Osteoblast (primary cell): ENCODE measurements around the gene AKT2. TPM values are rescaled to one million over a fixed set of nuclear protein-coding genes. Genes with fewer than 3 reads are reported as not detected.
A peak's percentile ranks its signal among the peaks of the same experiment; 100 is the strongest.

Source experiments
- DNase-seq: peaks from one replicate; pipeline ENCODE4 v3.0.0; 2011; ENCODE audit warnings: low spot score, mixed read lengths; ENCODE audit not compliant: insufficient read length; ENCODE audit errors: missing footprints
- H2AFZ ChIP-seq: 2 replicates; pipeline ENCODE4 v1.6.0; 2011; ENCODE audit warnings: mild to moderate bottlenecking, low read length
- H3K27ac ChIP-seq: 2 replicates; pipeline ENCODE4 v1.5.1; 2011; ENCODE audit warnings: mild to moderate bottlenecking, low read depth, low read length, moderate library complexity
- H3K27me3 ChIP-seq: 2 replicates; pipeline ENCODE4 v1.6.0; 2012; ENCODE audit warnings: mild to moderate bottlenecking, control low read depth, inconsistent platforms, low read length, moderate library complexity; ENCODE audit not compliant: insufficient read depth
- H3K36me3 ChIP-seq: 2 replicates; pipeline ENCODE4 v1.5.1; 2011; ENCODE audit warnings: mild to moderate bottlenecking, low read length, control low read depth, moderate library complexity; ENCODE audit not compliant: insufficient read depth
- H3K4me1 ChIP-seq: 2 replicates; pipeline ENCODE4 v1.5.1; 2011; ENCODE audit warnings: mild to moderate bottlenecking, low read length, control low read depth, moderate library complexity; ENCODE audit not compliant: insufficient read depth
- H3K4me2 ChIP-seq: 2 replicates; pipeline ENCODE4 v1.6.0; 2011; ENCODE audit warnings: mild to moderate bottlenecking, low read length; ENCODE audit not compliant: insufficient read depth
- H3K4me3 ChIP-seq: fragments of 200-600 bp; sonication (generic); 3 replicates; pipeline ENCODE4 v1.5.1; 2012; ENCODE audit warnings: mild to moderate bottlenecking, low read length, inconsistent platforms; ENCODE audit not compliant: insufficient read depth
- H3K79me2 ChIP-seq: 2 replicates; pipeline ENCODE4 v1.6.0; 2012; ENCODE audit warnings: mild to moderate bottlenecking, low read length, control low read depth, inconsistent platforms; ENCODE audit not compliant: insufficient read depth
- H3K9me3 ChIP-seq: 2 replicates; pipeline ENCODE4 v1.5.1; 2011; ENCODE audit warnings: low read depth, low read length, control low read depth
- H4K20me1 ChIP-seq: 2 replicates; pipeline ENCODE4 v1.6.0; 2012; ENCODE audit warnings: mild to moderate bottlenecking, low read length, control low read depth; ENCODE audit not compliant: insufficient read depth
- CTCF ChIP-seq: IDR thresholded peaks from 2 replicates; pipeline ENCODE4 v1.5.1; 2011; ENCODE audit warnings: mild to moderate bottlenecking, low read depth, low read length, moderate library complexity; ENCODE audit errors: extremely low read depth
- total RNA-seq: library from RNA; depleted of rRNA; stranded (reverse); fragments of >200 nt; gene quantifications from 2 replicates; pipeline ENCODE4 v1.2.3, GENCODE V29; 2012

The AKT2 gene
- total RNA-seq, 1 donor = 115 TPM

- no peak overlapping the region for H3K4me2 ChIP-seq
- H4K20me1 ChIP-seq = peaks cover 57% of the 10 kb centered on the region
- peaks cover 12% of the 10 kb centered on the region for H3K36me3 ChIP-seq
- H3K4me1 ChIP-seq = peaks cover 42% of the 10 kb centered on the region
- no peaks in the 10 kb centered on the region for H3K9me3 ChIP-seq
- no peak overlapping the region for H3K4me3 ChIP-seq
- no peaks in the 10 kb centered on the region for H3K27me3 ChIP-seq
- no peak overlapping the region for H2AFZ ChIP-seq
- no peak overlapping the region for H3K27ac ChIP-seq
- TF ChIP-seq CTCF = no peak
- peaks cover 92% of the 10 kb centered on the region for H3K79me2 ChIP-seq
- DNase-seq = no peak
Measured at GRCh38 chr19:40280608-40281221, 4.4 kb downstream of the AKT2 start.

GRCh38 chr19:40279761-40280607, 5.2 kb downstream of the AKT2 start:
- H3K9me3 ChIP-seq = no peaks in the 10 kb centered on the region
- peaks cover 12% of the 10 kb centered on the region for H3K36me3 ChIP-seq
- H3K27ac ChIP-seq = peak overlapping the region; percentile 51
- no peaks in the 10 kb centered on the region for H3K27me3 ChIP-seq
- no peak for TF ChIP-seq CTCF
- no peak overlapping the region for H3K4me3 ChIP-seq
- no peak overlapping the region for H2AFZ ChIP-seq
- H4K20me1 ChIP-seq = peaks cover 62% of the 10 kb centered on the region
- H3K4me2 ChIP-seq = no peak overlapping the region
- H3K79me2 ChIP-seq = peaks cover 96% of the 10 kb centered on the region
- no peak for DNase-seq
- H3K4me1 ChIP-seq = peaks cover 39% of the 10 kb centered on the region

- Histone ChIP-seq H3K4me1 (peaks cover 35% of the 10 kb centered on the region), H3K4me2 (peak overlapping the region; percentile 23), H2AFZ (peak overlapping the region; percentile 22), H3K27me3 (no peaks in the 10 kb centered on the region), H4K20me1 (peaks cover 68% of the 10 kb centered on the region), H3K9me3 (no peaks in the 10 kb centered on the region), H3K4me3 (no peak overlapping the region), H3K36me3 (peaks cover 12% of the 10 kb centered on the region), H3K27ac (peak overlapping the region; percentile 51), H3K79me2 (peaks cover 96% of the 10 kb centered on the region)
- TF ChIP-seq CTCF = no peak
- no peak for DNase-seq
Measured at GRCh38 chr19:40279120-40279551, 6.0 kb downstream of the AKT2 start.
